Measurements from ENCODE around the gene SOX11.

SOX11 gene

GRCh38 chr2:5692561-5693286 is 540 bp downstream of the SOX11 start:
- no peak for DNase-seq

GRCh38 chr2:5693287-5694201 is 1.4 kb downstream of the SOX11 start:
- DNase-seq = no peak

- DNase-seq = no peak
Observed at GRCh38 chr2:5694306-5694705, 2.1 kb downstream of the SOX11 start.

- no peak for DNase-seq
Observed at GRCh38 chr2:5695654-5696403, 3.6 kb downstream of the SOX11 start.

GRCh38 chr2:5696404-5696944 is 4.3 kb downstream of the SOX11 start:
- DNase-seq = no peak

- no peak for DNase-seq
Observed at GRCh38 chr2:5696945-5697521, 4.8 kb downstream of the SOX11 start.

- no peak for DNase-seq
Observed at GRCh38 chr2:5697562-5697961, 5.4 kb downstream of the SOX11 start.

GRCh38 chr2:5698134-5698533 is 6.0 kb downstream of the SOX11 start:
- no peak for DNase-seq

GRCh38 chr2:5699963-5700362 is 7.8 kb downstream of the SOX11 start:
- no peak for DNase-seq

GRCh38 chr2:5700551-5700950 is 8.4 kb downstream of the SOX11 start:
- no peak for DNase-seq

GRCh38 chr2:5701266-5701665 is 9.1 kb downstream of the SOX11 start:
- no peak for DNase-seq

- no peak for DNase-seq
Observed at GRCh38 chr2:5703166-5703565, 11.0 kb downstream of the SOX11 start.

GRCh38 chr2:5705490-5705889 is 13.3 kb downstream of the SOX11 start:
- no peak for DNase-seq

GRCh38 chr2:5706717-5707455 is 14.7 kb downstream of the SOX11 start:
- no peak for DNase-seq

- DNase-seq = no peak
Observed at GRCh38 chr2:5710615-5711014, 18.4 kb downstream of the SOX11 start.

GRCh38 chr2:5713101-5713500 is 20.9 kb downstream of the SOX11 start:
- no peak for DNase-seq

GRCh38 chr2:5719629-5720334 is 27.6 kb downstream of the SOX11 start:
- DNase-seq = no peak

GRCh38 chr2:5720426-5720825 is 28.2 kb downstream of the SOX11 start:
- DNase-seq = no peak

- DNase-seq = no peak
Observed at GRCh38 chr2:5722236-5722635, 30.1 kb downstream of the SOX11 start.

GRCh38 chr2:5723791-5724735 is 31.9 kb downstream of the SOX11 start:
- DNase-seq = no peak

All from NK-92 treated with Interleukin-12 subunit alpha and Interleukin-12 subunit beta, amount 100 ng/mL, for 24 hours (cell line).